ENCODE measurements around the gene WDR27. TPM values are rescaled to one million over a fixed set of nuclear protein-coding genes. Genes with fewer than 3 reads are reported as not detected.

The WDR27 gene
- total RNA-seq, 1 donor from 2014 or later = 27.2 TPM

DNA sequence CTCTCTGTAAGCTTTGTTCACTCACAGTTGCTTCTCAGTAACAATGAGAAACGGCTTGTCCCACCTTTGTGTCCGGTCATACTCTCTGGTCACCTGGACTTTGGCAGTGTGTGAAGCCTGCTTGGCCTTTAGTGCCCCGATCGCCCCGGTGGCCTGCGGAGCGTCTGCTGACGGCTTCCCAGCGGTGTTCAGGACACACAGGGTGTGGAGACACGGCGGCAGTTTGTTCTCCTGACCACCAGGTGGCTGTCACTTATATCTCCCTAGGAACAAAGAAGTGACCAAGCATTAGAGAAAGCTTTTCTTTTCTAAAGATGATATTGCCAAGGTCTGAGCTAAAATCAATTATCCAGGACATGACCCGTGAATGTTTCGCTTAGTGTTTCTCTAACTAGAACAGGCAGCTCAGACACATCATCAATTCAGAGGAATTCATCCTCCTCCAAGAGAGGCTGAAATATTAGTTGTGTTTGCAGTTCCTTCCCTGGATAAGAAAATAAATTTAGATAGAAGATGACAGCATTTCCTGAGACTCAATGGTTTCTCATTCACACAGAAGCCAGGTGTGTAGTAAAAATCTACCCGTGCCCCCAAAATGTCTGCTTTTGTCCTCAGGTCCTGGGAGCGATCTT, 280.8 kb downstream of the WDR27 start:
- DNase-seq (ENCODE audit: low read depth) = no peak
- peak overlapping the region; percentile 23 for H3K4me3 ChIP-seq (ENCODE audit: low read depth, low read length)
- peak; percentile 70 for TF ChIP-seq CTCF (conservative IDR thresholded peaks at IDR 0.05; ENCODE audit: low read depth, low read length)

- no peak overlapping the region for H3K4me3 ChIP-seq (ENCODE audit: low read depth, low read length)
- no peak for DNase-seq (ENCODE audit: low read depth)
- no peak for TF ChIP-seq CTCF (conservative IDR thresholded peaks at IDR 0.05; ENCODE audit: low read depth, low read length)
Measured at GRCh38 chr6:169417101-169417500, 284.7 kb downstream of the WDR27 start.

- TF ChIP-seq CTCF (conservative IDR thresholded peaks at IDR 0.05; ENCODE audit: low read depth, low read length) = no peak
- no peak overlapping the region for H3K4me3 ChIP-seq (ENCODE audit: low read depth, low read length)
- DNase-seq (ENCODE audit: low read depth) = no peak
Measured at GRCh38 chr6:169416249-169416648, 285.6 kb downstream of the WDR27 start.

DNA sequence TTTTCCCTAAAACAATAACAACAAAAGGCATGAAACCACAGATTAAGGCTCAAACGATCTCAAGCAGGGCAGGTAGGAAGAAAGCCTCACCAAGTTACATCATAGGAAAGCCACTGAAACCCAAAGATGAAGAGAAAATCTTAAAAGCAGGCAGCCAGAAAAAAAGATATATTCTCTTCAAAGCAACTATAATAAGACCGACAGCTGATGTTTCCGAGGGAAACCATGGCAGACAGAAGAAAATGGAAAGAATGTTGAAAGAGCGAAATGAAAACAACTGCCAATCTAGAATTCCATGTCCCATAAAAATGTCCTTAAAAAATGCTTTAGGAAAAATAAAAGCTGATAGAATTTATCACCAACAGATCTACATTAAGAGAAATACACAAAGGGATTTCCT, 286.6 kb downstream of the WDR27 start:
- no peak overlapping the region for H3K4me3 ChIP-seq (ENCODE audit: low read depth, low read length)
- DNase-seq (ENCODE audit: low read depth) = no peak
- TF ChIP-seq CTCF (conservative IDR thresholded peaks at IDR 0.05; ENCODE audit: low read depth, low read length) = no peak

- no peak overlapping the region for H3K4me3 ChIP-seq (ENCODE audit: low read depth, low read length)
- TF ChIP-seq CTCF (conservative IDR thresholded peaks at IDR 0.05; ENCODE audit: low read depth, low read length) = no peak
- DNase-seq (ENCODE audit: low read depth) = no peak
Measured at GRCh38 chr6:169411722-169412121, 290.1 kb downstream of the WDR27 start.

GRCh38 chr6:169411296-169411695, 290.5 kb downstream of the WDR27 start:
- TF ChIP-seq CTCF (conservative IDR thresholded peaks at IDR 0.05; ENCODE audit: low read depth, low read length) = no peak
- no peak for DNase-seq (ENCODE audit: low read depth)
- H3K4me3 ChIP-seq (ENCODE audit: low read depth, low read length) = no peak overlapping the region

GRCh38 chr6:169409742-169410312, 292.0 kb downstream of the WDR27 start:
- no peak overlapping the region for H3K4me3 ChIP-seq (ENCODE audit: low read depth, low read length)
- TF ChIP-seq CTCF (conservative IDR thresholded peaks at IDR 0.05; ENCODE audit: low read depth, low read length) = no peak
- DNase-seq (ENCODE audit: low read depth) = no peak
